Renal cortex interstitium (tissue), 11 donors: ENCODE results near the gene NPEPL1. TPM values are rescaled to one million over a fixed set of nuclear protein-coding genes. Genes with fewer than 3 reads are reported as not detected.
A peak's percentile ranks its signal among the peaks of the same experiment; 100 is the strongest.

Experiments used
- DNase-seq, 11 donors: peaks; one replicate each; pipeline ENCODE4 v3.0.0-alpha.2; 2013; ENCODE audit warnings: low read depth in 9 of 11, low spot score in 4 of 11; ENCODE audit errors: extremely low read depth in 1 of 11
- polyA plus RNA-seq, 3 donors: library from polyadenylated mRNA; unstranded; fragments of 120-200 nt; gene quantifications; one replicate each; pipeline ENCODE4 v1.2.1, GENCODE V29; 2013; ENCODE audit not compliant: insufficient read length in 3 of 3

The NPEPL1 gene
- polyA plus RNA-seq, 3 donors: 35.7 to 54.4 (median 46.9) TPM

DNA sequence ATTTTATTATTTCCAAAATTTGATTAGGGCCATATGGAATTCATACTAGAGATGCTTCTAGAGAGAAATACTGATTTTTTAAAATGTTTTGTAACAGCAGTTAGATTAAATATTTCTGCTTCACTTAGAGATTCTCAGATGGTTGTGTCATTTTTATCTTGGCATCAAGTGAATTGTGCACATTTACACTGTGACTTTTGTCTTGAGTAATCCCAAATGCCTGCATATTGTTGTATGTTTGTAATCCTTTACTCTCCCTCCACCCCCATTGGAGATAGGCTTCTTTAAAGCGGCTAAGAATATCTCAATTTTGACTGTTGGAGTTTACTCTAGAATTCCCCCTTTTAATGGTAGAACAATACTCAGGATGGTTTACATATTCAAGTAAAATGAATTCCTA is 22.5 kb upstream of the NPEPL1 start:
- DNase-seq: no peak

DNA sequence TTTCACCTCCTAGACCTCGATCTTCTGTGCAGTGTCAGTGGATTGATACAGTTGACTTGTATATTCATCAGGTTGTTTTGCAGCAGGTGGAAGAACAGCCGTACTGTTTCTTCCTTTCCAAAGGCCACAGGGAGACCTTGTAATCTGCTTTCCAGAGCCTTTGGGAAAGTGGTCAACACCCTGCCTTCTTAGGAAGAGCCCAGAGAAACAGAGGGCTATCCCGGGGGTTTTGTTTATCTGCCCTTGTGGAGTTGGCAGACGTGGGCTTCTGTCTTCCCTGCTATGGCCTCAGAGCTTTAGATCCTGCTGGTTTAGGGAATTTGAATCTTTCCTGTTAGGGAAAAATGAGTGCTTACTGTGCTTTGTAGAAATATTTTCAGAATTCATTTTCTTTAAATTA is 21.9 kb upstream of the NPEPL1 start:
- DNase-seq: no peak

DNA sequence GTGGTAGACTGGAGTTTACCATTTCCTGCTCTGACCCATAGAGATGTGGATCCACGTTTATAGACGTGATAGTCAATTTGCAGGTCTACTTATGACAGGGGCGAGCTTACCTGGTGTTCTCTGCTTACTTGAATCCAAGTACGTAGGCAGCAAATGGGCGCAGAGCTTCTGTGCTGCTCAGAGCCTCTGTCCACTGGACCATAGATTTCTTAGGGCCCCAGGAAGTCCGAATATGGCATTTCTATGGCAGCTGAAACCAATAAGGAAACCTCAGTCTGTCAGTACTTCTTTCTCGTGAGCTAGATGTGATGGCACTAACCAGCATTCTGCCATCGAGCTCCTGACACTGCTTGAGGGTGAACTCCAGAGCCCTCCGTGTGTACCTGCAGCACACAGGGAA is 19.5 kb upstream of the NPEPL1 start:
- no peak for DNase-seq

DNA sequence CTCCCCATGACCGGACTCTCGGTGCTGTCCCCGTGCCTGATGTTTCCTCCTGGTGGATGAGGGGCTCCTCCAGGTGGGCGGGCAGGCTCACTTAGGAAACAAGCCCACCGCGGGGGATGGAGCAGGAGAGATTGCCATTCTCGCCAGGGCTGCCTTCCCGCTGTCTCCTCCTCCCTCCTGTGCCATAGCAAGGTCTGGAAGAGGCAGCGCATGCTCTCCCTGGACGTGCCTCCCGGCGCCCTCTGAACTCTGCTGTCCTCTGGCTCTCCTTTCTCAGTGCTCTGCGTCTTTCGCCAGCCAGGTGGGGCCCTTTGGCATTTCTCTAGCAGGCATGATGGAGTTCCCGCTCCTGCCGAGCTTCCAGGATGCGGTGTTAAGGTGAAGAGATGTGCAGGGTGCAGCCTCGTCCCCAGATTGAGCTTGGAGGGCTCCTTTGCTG is 17.4 kb upstream of the NPEPL1 start:
- DNase-seq: no peak

DNA sequence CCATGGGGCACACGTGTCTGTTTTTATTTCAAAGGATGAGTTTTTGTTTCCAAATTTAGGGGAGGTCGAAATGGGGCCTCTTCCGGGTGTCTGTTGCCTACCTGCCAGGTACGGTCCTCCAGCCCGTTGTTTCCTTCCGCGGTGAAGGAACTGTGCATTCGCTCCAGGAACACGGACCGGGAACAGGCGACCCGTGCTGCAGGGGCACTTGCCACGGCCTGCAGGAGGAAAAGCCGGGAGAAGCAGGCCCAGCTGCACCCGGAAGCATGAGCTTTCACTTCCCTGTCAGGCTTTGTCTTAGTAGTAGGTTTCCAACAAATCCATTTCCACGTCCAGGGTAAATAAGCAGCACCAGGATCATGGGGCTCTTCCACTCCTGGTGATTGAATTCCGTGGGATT is 17.0 kb upstream of the NPEPL1 start:
- no peak for DNase-seq

DNA sequence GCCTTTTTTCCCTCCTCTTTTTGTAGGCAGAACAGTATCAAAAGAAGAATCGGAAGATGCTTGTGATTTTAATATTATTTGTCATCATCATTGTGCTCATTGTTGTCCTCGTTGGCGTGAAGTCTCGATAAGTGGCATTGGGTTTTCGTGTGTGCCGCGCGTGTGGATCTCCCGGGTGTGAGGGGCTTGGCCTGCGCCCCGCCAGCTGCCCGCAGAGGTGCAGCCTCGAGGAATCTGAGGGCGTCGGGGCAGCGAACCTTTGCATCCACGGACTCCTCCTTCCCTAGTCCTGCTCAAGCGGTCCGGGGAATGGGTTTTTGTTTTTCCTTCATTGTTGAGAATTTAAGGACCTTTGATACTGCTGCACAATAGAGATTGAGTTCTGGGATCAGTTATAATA is 16.4 kb upstream of the NPEPL1 start:
- DNase-seq: no peak

DNA sequence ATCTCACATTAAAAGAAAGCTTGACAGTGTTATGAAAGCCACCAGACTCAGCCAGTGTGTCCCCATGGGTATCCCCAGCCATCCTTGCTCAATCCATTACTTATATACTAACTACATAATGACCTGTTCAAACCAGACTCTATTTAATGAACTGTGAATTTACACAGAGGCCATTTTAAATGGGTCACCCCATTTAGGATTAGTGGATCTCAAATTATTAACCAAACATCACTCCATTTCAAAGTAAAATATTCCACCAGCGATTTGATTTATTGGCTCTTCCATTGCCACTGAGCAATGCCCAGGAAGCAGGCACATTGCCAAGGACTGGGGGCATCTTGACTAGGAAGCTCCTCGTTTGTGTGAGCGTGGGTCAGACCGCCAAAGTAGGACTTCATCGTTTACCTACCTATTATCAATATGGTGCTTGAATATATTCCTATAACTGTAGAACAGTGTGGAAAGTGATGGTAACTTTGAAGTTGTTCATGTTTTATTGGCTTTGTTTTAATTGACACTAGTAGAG is 15.5 kb upstream of the NPEPL1 start:
- peak in 1 of 11 donors; percentile 32 for DNase-seq

DNA sequence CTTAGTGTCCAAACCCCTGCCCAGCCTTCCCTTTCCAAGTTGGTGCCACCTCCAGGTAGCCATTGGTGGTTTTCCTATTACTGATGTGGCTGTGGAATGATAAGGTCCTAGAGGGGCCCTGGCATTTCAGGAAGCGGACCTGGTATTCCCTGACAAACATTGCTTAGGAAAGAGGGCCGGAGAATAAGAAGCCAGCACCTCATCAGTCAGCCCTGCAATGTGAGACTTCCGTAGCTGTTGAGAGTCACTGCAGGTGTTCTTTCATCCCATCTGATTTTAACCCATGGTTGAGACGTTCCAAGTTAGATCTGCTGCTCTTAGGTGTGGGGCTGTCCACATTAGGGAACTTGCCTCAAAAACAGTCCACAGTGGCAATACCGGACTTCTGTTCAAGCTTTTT is 14.8 kb upstream of the NPEPL1 start:
- DNase-seq: no peak

DNA sequence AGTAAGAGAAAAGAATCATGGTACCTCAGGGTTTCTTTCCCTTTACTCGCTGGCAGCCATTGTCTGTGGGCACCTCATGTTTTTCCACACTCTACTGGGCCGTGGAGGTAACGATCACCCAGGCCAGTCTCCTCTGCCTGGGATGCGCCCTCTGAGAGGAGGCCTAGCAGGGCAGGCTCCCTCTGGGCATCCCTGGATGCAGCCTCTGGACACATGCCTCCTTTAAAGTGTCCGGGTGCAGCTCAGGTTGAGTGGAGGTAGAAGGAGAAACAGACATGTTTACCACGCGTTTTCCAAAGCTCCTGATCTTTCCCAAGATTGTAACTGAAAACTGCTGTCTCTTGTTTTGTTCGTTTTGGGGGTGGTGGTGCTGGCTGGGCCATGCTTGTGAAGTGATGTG is 13.8 kb upstream of the NPEPL1 start:
- no peak for DNase-seq

DNA sequence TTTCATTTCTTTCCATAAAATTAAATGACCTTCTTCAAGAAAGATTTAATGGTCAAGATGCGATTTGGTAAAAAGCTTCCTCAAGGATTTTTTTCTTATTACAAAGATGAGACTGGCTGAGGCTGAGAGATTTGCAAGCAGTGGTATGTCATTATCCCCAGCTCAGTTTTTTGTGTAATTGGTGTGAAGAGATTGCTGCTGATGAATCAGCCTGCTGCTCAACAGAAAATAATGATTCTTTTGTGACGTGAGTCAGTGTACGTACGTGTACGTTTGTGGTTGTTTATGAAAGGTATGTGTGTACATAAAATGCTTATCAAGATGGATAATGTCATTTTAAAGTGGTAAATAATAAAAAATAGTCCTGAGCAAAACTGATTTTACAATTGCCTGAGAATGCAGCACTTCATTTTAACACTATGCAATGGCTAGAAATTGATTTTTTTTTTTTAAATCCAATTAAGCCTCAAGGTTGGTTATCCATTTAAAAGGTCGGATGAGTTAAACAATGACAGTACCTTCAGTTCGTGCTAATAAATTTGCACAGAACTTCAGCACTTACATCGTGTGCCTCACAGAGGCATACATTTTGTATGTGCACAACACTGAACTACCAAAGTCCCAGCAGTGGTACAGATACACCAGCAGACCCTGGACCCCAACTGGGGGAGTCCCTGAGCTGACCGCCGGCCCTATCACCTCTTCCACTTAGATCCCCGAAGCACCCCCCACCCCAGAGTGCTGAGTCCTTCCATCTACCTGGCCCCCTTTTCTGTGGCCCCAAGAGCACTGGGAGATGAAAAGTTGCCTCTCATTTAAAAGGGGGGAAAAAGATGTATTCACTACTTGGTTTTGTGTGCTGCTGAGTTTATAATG is 9.7 kb upstream of the NPEPL1 start:
- no peak for DNase-seq

DNA sequence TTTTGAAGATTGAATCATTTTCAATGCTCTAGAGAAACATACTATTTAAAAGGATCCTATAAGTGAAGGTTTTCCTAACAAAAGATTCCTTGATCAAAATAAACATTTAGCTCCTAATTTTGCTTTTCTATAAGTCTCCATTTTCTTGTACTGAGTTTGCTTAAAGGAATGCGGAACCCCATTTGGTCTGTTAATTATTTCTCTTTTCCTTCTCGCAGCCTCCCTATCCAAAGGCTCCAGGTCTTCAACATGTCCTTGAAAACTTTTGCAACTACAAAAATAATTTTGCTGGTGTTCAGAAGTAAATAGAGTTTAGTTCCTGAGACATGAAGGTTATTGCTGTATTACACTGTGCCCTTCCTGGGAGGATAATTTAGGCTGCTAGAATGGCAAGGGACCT is 8.3 kb upstream of the NPEPL1 start:
- DNase-seq: no peak

DNA sequence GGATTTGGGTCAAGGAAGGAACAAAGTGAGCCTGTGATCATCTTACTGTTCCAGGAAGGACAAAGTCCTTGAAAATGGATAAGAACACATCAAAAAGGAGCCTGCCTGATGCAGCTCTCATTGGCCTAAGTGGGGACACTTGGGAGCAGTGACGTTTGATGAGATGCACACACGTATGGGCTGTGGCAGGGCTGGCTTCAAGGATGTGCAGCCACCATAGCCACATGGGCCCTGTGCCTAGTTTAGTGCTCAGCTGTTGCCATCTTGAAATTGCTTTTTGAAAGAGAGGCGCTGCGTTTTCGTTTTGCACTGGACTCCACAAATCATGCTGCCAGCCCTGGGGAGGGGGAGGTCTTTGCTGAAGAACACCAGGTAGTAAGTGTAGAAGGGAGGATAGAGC is 6.6 kb upstream of the NPEPL1 start:
- no peak for DNase-seq

DNA sequence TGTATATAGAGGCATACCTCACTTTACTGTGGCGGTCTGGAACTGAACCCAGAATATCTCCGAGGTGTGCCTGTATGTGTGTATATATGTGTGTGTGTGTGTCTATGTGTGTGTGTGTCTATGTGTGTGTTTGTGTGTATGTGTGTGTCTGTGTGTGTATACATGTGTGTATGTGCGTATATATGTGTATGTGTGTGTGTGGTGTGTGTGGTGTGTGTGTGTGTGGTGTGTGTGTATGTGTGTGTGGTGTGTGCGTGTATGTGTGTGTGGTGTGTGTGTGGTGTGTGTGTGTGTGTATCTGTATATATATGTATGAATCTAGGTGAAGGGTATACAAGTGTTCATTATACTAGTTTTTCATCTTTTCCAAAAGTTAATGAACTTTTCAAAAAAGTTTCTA is 4.2 kb upstream of the NPEPL1 start:
- no peak for DNase-seq

DNA sequence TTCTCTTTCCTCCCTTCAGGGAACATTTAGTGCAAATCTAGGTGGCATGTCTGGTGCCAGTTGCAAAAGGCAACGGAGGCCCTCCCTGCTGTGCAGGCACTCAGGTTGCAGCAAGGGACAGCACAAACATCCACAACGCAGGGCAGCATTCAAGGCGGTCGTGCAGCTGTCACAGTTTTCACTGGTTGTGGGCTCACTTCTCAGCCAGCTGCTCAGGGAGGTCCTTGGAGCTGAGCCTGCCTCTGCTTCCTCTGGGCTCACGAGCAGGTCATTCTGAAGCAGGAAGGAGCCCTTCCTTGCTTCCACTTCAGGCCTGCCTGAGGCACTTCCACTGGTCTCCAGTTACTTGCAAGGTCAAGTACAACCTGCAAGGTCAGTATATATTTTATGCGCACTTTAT is 3.8 kb upstream of the NPEPL1 start:
- no peak for DNase-seq

DNA sequence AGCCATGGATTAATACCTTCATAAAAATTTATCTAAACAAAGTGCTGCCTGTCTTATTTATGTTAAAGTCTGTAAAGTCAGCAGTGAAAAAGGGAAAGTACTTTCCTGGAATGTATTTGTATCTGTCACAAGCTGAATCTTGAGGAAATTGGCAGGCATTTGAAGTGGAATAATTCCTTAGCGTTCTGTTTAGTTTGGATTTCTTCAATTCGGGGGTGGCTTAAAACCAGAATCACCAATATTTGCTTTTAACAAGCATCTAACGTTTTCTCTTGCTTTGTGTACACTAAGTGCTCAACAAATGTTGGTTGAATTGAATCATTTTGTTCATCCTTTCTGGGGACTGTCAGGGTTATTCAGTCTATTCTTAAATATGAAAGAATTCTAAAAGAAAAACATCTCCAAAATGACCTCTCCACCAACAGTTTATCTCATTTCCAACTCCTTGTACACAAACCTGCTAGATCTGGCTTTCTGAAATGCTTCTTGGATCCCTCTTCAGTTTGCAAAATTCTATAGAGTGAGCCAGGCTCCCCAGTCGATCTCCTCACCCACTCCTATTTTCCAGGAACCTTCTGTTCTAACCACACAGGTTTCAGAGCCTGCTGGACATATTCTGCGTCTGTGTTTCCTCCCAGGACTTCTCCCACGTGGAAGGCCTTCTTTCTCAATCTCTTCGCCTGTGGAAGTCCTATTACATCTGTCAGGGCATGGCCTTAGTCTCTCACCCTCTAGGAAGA is 2.0 kb upstream of the NPEPL1 start:
- DNase-seq: no peak

DNA sequence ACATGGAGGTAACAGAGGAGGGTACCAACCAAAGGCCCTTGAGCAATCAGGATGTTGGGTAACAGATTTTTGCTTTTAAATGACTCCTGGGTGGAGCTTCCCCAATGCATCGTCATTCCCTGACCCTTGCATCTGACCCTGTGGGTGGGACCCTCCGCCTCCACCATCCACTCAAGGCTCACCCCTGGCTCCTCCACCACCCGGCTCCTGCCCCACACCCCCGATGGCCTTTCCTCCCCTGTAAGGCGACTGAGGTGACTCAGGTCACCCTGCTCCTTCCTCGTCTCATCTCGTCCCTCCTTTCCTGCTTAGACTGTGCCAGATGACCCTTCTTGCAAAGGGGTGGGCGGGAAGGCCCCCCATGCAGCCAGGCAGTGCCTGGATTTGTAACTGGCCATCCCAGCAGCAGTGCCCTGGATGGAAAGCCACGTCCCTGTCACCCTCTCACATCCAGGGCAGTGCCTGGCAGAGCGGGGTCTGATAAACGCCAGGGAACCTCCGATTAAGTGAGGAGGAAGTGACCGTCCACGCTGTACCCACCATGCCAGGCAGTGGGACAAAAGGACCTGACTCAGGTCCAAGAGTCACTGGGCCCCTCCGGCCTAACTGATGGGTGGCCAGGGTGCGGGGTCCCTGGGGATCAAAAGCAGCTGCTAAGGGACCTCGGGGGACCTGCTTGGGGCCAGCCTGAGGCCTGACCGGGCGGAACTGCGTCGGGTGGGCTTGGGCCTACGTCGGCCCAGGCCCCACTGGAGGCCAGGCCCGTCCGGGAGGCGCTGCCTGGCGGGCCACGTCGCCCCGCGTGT is 624 bp upstream of the NPEPL1 start:
- no peak for DNase-seq

DNA sequence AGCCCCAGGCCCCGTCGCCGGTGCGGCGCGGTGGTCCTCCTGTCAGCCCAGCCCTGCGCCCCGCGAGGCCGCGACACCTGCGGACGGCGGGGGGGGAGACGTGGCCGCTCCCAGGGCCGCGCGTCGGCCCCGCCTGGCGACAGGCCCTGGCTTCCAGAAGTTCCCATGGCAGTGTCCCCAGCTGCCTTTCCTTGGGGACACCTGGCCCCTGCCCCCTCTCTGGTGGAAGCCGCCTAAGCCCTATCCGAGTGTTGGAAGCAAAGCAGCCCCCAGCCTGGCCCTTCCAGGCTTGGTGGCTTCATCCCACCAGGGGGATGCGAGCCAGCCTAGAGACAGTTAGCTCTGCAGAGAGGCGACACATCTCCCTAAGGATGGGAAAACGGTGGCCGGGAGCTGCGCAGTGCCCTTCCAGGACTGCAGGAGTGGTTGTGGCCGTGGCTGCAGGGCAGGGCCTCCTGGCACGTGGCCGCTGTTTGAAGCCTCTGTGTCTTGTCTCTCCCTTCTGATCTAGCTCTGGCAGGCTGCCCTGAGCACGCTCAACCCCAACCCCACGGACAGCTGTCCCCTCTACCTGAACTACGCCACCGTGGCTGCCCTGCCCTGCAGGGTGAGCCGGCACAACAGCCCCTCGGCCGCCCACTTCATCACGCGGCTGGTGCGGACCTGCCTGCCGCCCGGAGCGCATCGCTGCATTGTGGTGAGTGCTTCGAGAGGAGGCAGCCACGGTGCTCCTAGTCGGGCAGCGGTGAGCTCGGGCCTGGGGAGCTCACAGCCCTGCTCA is 816 bp downstream of the NPEPL1 start:
- DNase-seq: no peak

DNA sequence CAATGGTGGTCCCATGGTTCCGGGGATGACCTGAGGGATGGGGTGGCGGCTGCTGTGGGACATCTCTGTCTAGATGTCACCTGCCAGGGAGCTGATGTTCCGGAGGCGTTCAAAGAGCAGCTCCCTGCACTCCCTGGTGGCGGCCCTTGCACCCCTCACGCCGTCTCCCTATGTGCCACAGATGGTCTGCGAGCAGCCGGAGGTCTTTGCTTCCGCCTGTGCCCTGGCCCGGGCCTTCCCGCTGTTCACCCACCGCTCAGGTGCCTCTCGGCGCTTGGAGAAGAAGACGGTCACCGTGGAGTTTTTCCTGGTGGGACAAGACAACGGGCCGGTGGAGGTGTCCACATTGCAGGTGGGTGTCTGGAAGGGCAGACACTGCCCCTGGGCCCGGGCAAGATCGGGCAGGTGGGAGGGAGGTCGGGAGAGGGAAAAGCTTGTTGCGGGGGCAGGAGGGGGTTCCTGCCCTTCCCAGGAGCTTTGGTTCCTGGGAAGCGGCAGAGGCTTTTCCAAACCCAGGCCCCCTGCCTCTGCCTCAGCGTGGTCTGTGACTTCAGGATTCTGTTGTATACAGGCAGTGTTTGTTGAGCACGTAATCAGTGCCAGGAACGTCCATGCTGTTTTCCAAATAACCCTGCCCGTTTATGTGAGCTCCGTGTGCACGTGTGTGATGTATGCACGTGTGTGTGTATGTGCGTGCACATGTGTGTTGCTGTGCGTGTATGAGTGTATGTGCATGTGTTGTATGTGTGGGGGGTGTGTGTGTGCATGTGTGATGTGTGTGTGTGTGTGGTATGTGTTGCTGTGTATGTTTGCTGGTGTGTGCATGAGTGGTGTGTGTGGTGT is 1.9 kb downstream of the NPEPL1 start:
- no peak for DNase-seq
